Islet of Langerhans (tissue), 1 donor: ENCODE measurements around the gene CGREF1.
A peak's percentile ranks its signal among the peaks of the same experiment; 100 is the strongest.

Source experiments
- FAIRE-seq: peaks from one replicate; lab custom pipeline; 2011; peaks lifted over from hg19 to GRCh38; lab: Jason Lieb, UNC

Gene CGREF1

GRCh38 chr2:27072920-27073319 is 46.0 kb downstream of the CGREF1 start:
- no peak for FAIRE-seq

DNA sequence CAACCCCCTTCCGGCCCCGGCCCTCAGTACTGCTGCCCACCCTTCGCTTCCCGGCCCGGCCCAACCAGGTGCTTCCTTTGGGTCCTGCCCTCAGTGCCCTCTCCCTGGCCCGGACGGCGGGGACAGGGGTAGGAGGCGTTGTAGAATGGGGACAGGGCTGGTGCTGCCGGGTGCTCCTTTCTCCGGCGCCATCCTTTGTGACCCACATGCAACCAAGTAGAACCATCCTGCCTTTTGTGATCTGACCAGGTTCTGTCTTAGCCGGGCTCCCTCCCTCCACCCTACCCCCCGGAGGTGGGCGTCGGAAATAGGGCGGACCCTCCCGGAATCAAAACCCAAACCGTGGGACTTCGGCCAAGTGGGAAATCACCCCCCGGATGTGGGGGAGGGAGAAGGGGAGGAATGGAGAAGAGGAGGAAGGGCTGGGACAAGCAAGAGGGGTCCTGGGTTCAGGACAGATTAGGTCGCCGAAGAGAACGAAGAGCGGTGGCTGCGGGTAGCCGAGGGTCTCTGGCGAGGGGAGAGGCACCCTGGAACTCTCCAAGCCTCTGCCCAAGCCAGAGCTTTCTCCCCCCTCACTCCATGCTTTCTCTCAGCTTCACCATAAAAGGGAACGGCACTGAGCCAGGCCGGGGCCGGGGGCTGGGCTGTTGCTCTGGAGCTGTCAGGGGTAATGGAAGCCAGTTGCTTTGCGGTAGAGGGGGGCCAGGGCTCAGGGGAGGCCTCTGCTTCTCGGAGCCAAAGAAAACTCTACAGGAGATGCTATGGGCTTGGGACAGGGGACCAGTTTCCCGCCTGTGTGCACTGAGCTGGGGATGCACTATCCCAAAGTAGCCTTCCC is 46.7 kb downstream of the CGREF1 start:
- no peak for FAIRE-seq

DNA sequence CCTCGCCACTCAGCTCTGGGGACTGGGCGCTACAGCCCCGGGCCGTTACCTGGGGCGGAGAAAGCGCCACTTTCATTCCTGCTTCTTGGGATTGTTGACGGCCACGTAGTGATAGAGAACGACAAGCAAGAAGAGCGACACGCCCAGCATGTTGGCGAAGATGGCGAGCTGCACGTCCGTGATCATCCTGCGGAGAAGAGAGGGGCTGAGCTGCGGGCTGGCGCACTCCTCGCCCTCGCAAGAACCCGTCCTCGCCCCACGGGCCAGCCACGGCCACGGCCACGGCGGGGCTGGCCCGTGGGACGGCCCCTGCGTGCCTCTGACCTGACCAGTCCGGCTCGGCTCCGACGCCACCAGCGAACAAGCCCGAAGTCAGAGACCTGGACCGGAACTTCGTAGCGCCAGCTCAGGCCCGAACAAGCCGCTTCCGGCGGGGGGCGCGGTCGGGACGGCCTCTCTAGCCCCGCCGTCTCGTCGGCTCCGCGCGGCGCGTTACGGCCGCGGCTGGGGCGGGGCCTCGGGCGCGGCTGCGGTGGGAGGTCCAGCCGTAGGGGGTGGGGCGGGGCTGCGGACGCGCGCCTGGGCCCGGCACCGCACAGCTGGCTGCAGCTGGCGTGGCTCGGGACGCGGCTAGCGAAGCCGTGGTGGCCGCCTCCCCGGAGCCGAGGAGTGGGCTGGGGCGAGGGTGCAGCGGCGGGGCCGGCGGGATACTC is 47.5 kb downstream of the CGREF1 start, which contains the start of gene OST4:
OST4 (minus strand) TSS at position 378 of the 713 bp plus-strand sequence.
- FAIRE-seq, result no peak

GRCh38 chr2:27070653-27071276 is 48.2 kb downstream of the CGREF1 start:
- FAIRE-seq, result no peak

DNA sequence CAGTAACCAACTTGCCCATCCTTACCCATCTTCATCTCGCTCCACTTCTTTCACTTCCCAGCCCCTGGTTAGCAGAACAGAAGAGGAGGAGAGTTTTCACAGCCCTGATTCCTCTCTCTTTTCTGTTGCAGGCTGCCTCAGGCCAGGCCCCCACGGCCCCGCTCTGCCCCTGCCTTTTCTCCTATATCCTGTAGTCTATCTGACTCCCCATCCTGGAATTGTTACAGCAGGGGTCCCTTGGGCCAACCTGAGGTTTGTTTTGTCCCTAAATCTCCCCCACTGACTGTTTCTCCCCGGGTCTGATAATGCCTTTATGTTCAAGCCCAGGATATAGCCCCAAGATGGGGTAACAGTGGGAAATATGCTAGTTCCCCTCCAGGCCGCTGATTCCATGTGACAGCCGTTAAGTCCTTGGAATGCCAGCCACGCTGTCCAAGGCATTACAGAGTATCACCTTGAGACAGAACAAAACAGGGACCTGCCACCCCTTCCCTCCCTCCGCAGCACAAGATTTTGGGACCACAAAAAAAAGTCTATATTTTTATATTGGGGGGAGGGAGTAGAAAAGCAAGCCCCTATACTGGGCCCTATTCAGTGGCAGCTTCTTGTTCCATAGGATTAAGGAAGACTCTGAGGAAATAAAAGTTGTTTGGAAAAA is 48.8 kb downstream of the CGREF1 start:
- no peak for FAIRE-seq

DNA sequence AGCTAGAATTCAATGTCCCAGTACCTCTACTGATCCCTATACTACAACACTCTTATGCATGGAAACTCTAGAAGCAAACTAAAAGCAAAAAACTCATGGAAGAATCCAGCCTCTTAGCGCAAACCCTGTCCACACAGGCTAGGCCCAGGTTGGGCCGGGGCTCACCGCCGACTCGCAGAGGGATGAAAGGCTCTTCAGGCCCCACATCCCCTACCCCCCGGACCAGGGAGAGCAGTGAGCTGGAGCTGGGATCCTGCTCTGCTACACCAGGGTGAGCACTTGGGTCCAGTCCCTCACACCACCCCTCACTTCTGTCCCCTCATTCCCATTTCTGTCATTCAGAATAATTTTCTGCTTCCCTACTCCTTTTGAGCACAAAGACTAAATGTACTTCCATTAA is 49.5 kb downstream of the CGREF1 start:
- FAIRE-seq, result no peak

DNA sequence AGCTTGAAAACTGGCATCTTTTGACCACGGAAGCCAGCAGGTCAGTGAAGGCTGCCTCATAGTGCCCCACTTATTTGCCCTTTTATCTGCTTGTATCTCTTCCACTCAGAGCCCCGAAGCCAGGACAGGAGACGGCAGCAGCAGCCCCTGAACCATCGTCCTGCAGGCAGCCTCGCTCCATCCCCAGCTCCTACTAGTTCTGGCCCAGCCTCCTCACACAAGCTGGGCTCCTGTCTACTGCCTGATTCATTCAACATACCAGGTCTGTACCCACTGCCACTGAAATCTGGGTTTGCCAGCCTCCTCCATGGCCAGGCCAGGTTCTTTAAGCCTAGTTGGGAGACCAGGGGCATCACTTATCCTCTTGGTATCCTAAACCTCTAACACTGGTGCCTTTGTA is 51.5 kb downstream of the CGREF1 start:
- no peak for FAIRE-seq

DNA sequence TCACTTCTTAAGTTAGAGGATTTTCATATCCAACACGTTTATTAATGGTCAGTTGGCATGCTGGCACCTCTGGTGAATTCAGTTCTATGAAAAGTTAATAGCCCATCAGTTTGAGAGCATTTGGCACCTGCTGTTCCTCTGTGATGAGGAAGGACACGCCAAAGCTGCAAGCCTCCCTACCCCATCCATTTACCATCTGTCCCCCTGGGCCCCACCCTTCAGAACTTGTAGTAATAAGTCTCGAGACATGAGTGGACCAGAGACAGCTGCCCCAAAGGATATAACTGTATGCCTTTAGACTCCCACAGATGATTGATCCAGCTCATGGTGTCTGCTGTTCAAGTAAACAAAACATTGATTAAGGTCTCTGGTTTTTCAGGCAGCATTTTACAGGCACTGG is 53.8 kb downstream of the CGREF1 start:
- no peak for FAIRE-seq

GRCh38 chr2:27060323-27060722 is 58.6 kb downstream of the CGREF1 start:
- no peak for FAIRE-seq

GRCh38 chr2:27059141-27059820 is 59.6 kb downstream of the CGREF1 start:
- FAIRE-seq, result no peak

DNA sequence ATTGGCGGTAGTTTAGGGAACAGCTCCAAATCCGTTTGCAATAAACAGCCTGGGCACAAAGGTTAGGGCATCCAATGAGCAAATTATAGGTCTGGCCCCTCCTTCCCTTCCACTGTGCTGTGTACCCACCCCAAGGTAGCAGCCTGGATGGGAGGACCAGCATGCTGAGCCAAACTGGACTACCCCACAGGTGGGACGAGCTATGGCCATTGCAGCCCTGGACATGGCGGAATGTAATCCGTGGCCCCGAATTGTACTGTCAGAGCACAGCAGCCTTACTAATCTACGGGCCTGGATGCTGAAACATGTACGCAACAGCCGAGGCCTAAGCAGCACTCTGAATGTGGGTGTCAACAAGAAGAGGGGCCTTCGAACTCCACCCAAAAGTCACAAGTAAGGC is 60.7 kb downstream of the CGREF1 start:
- FAIRE-seq, result no peak

- no peak for FAIRE-seq
Measured at GRCh38 chr2:27057184-27057583, 61.7 kb downstream of the CGREF1 start.

- no peak for FAIRE-seq
Measured at GRCh38 chr2:27054721-27055120, 64.2 kb downstream of the CGREF1 start.

- no peak for FAIRE-seq
Measured at GRCh38 chr2:27053776-27054175, 65.2 kb downstream of the CGREF1 start.

GRCh38 chr2:27053321-27053720 is 65.6 kb downstream of the CGREF1 start:
- FAIRE-seq, result no peak

DNA sequence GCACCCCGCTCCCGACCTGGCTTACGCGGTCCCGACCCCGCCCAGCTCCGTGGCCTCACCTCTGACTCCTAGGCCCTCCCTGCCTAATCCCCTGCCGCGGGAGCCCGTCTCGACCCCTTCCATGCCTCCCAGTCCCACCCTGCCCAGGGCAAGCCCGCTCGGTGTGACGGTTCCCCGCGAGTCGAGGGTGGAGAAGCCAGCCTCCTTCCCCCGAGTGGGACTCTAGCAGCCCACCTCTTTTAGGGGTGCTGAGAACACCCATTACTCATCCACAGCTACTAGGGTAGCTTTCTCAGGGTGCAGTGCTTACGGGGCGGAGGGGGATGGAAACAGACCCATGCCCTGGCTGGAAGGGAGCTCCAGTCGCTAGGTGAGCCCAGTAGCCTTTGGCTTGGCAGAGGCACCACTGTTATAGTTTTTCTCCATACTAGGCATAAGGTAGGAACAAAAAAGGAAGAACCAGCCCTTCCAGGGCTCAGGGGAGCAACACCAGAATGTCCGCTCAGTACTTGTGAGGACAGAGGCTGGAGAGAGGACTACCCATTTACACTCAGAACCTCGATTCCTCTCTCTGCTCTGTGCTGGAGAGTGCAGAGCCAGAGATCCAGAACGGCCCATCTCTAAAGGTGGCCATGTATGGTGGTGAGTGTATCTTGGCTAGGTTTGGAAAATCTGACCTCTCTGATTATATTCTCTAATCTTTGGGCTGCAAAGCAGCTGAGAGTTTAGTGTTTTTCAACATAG is 66.9 kb downstream of the CGREF1 start:
- no peak for FAIRE-seq

- peak; percentile 55 for FAIRE-seq
Measured at GRCh38 chr2:27050996-27051901, 67.7 kb downstream of the CGREF1 start, which contains the start of gene AGBL5. Gene AGBL5, plus strand, starts transcription at chr2:27051668. Its CDS starts 1,291 bp downstream, at chr2:27052959.
